Skeletal muscle satellite cell (primary cell): ENCODE data around the gene NAA80. TPM values are rescaled to one million over a fixed set of nuclear protein-coding genes. Genes with fewer than 3 reads are reported as not detected.

ENCODE experiments used
- H3K27me3 ChIP-seq: 2 replicates; pipeline ENCODE4 v1.7.0; 2013; ENCODE audit warnings: low read length; ENCODE audit not compliant: control insufficient read depth, insufficient read depth
- H3K36me3 ChIP-seq: 2 replicates; pipeline ENCODE4 v1.7.0; 2013; ENCODE audit warnings: mild to moderate bottlenecking, control low read depth, low read length; ENCODE audit not compliant: insufficient read depth
- H3K4me1 ChIP-seq: 2 replicates; pipeline ENCODE4 v1.7.0; 2013; ENCODE audit warnings: low read length; ENCODE audit not compliant: control insufficient read depth, insufficient read depth
- H3K4me2 ChIP-seq: 2 replicates; pipeline ENCODE4 v1.7.0; 2013; ENCODE audit warnings: mild to moderate bottlenecking, low read length
- H3K4me3 ChIP-seq: 2 replicates; pipeline ENCODE4 v1.7.0; 2013; ENCODE audit warnings: low read length
- H3K9ac ChIP-seq: 2 replicates; pipeline ENCODE4 v1.7.0; 2013; ENCODE audit warnings: mild to moderate bottlenecking, low read depth, low read length, moderate library complexity
- H3K9me3 ChIP-seq: replicated peaks from 2 replicates; pipeline ENCODE4 v1.7.0; 2013; ENCODE audit warnings: mild to moderate bottlenecking, control low read depth, low read length
- total RNA-seq: library from RNA; depleted of rRNA; stranded (reverse); fragments of >200 nt; gene quantifications from 2 replicates; pipeline ENCODE4 v1.2.3, GENCODE V29; 2012; rRNA removed

NAA80 gene
- 8.1 and 13.5 TPM in 2 replicates for total RNA-seq

GRCh38 chr3:50298836-50299637 is at the start of gene NAA80, which contains the start of gene HYAL3:
Gene NAA80, minus strand, starts transcription at chr3:50299405. Its CDS starts 1,942 bp downstream, at chr3:50297463.
Gene HYAL3, minus strand, starts transcription at chr3:50299405. Its CDS starts 3,803 bp downstream, at chr3:50295602.
- Histone ChIP-seq H3K9me3 (no peaks in the 10 kb centered on the region), H3K4me3 (peak within 1 kb of the TSS; percentile 97)

GRCh38 chr3:50347187-50347813 is 48.1 kb upstream of the NAA80 start:
- no peaks in the 10 kb centered on the region for H3K9me3 ChIP-seq
- H3K9ac ChIP-seq, result no peak overlapping the region
- no peak overlapping the region for H3K4me3 ChIP-seq
- peaks cover 4% of the 10 kb centered on the region for H3K36me3 ChIP-seq
- H3K4me2 ChIP-seq, result no peak overlapping the region
- H3K27me3 ChIP-seq, result no peaks in the 10 kb centered on the region
- H3K4me1 ChIP-seq, result peaks cover 33% of the 10 kb centered on the region

More at GRCh38 chr3:50298836-50299637, at the start of gene NAA80, which contains the start of gene HYAL3:
- H3K36me3 ChIP-seq, result no peaks in the 10 kb centered on the region
- H3K9ac ChIP-seq, result peak within 1 kb of the TSS; percentile 86
- peaks cover 22% of the 10 kb centered on the region for H3K4me1 ChIP-seq
- H3K4me2 ChIP-seq, result peak within 1 kb of the TSS; percentile 99
- no peaks in the 10 kb centered on the region for H3K27me3 ChIP-seq

- Histone ChIP-seq H3K9ac (peak within 1 kb of the TSS; percentile 22), H3K4me2 (peak within 1 kb of the TSS; percentile 94), H3K27me3 (no peaks in the 10 kb centered on the region), H3K4me1 (peaks cover 35% of the 10 kb centered on the region), H3K4me3 (peak within 1 kb of the TSS; percentile 70), H3K36me3 (peaks cover 4% of the 10 kb centered on the region), H3K9me3 (no peaks in the 10 kb centered on the region)
Observed at GRCh38 chr3:50345586-50346234, 46.5 kb upstream of the NAA80 start, which contains the start of gene ZMYND10. Gene ZMYND10, minus strand, starts transcription at chr3:50345732. Its CDS starts 153 bp downstream, at chr3:50345579.

GRCh38 chr3:50345008-50345407 is 45.8 kb upstream of the NAA80 start:
- no peaks in the 10 kb centered on the region for H3K27me3 ChIP-seq
- peak overlapping the region; percentile 70 for H3K4me3 ChIP-seq
- H3K9me3 ChIP-seq, result no peaks in the 10 kb centered on the region
- peaks cover 4% of the 10 kb centered on the region for H3K36me3 ChIP-seq
- H3K4me2 ChIP-seq, result peak overlapping the region; percentile 94
- H3K9ac ChIP-seq, result peak overlapping the region; percentile 22
- H3K4me1 ChIP-seq, result peaks cover 36% of the 10 kb centered on the region

GRCh38 chr3:50342813-50343633 is 43.8 kb upstream of the NAA80 start:
- H3K4me1 ChIP-seq, result peaks cover 40% of the 10 kb centered on the region
- no peak overlapping the region for H3K4me3 ChIP-seq
- no peaks in the 10 kb centered on the region for H3K36me3 ChIP-seq
- no peaks in the 10 kb centered on the region for H3K27me3 ChIP-seq
- H3K9ac ChIP-seq, result no peak overlapping the region
- H3K9me3 ChIP-seq, result no peaks in the 10 kb centered on the region
- H3K4me2 ChIP-seq, result no peak overlapping the region

- H3K4me1 ChIP-seq, result peaks cover 46% of the 10 kb centered on the region
- H3K36me3 ChIP-seq, result no peaks in the 10 kb centered on the region
- no peak overlapping the region for H3K4me3 ChIP-seq
- H3K9ac ChIP-seq, result no peak overlapping the region
- no peaks in the 10 kb centered on the region for H3K27me3 ChIP-seq
- H3K4me2 ChIP-seq, result peak overlapping the region; percentile 81
- H3K9me3 ChIP-seq, result no peaks in the 10 kb centered on the region
Observed at GRCh38 chr3:50341996-50342650, 42.9 kb upstream of the NAA80 start.

- no peaks in the 10 kb centered on the region for H3K9me3 ChIP-seq
- H3K4me2 ChIP-seq, result peak overlapping the region; percentile 81
- H3K9ac ChIP-seq, result peak overlapping the region; percentile 82
- H3K36me3 ChIP-seq, result no peaks in the 10 kb centered on the region
- peak overlapping the region; percentile 79 for H3K4me3 ChIP-seq
- H3K27me3 ChIP-seq, result no peaks in the 10 kb centered on the region
- peaks cover 46% of the 10 kb centered on the region for H3K4me1 ChIP-seq
Observed at GRCh38 chr3:50341537-50341936, 42.3 kb upstream of the NAA80 start.

GRCh38 chr3:50340448-50341329 is 41.5 kb upstream of the NAA80 start, which contains the start of gene RASSF1:
Gene RASSF1, minus strand, starts transcription at chr3:50340836. Its CDS starts 31 bp downstream, at chr3:50340805.
- Histone ChIP-seq H3K9ac (peak within 1 kb of the TSS; percentile 82), H3K9me3 (no peaks in the 10 kb centered on the region), H3K36me3 (no peaks in the 10 kb centered on the region), H3K4me3 (peak within 1 kb of the TSS; percentile 79), H3K4me2 (peak within 1 kb of the TSS; percentile 81), H3K27me3 (no peaks in the 10 kb centered on the region), H3K4me1 (peaks cover 49% of the 10 kb centered on the region)

GRCh38 chr3:50340147-50340447 is 40.9 kb upstream of the NAA80 start:
- Histone ChIP-seq H3K4me1 (peaks cover 49% of the 10 kb centered on the region), H3K9ac (peak overlapping the region; percentile 82), H3K36me3 (no peaks in the 10 kb centered on the region), H3K4me2 (peak overlapping the region; percentile 81), H3K27me3 (no peaks in the 10 kb centered on the region), H3K4me3 (peak overlapping the region; percentile 79), H3K9me3 (no peaks in the 10 kb centered on the region)
